WTC11 (cell line): Measurements from ENCODE around the gene TUBGCP3.

Experiments
- JUN ChIP-seq: sonication (generic); formaldehyde crosslinking; IDR thresholded peaks from 2 replicates; pipeline ENCODE4 v1.8.0; 2023; ENCODE audit warnings: mild to moderate bottlenecking, missing genetic modification reagents
- KAT7 ChIP-seq: sonication (generic); formaldehyde crosslinking; IDR thresholded peaks from 2 replicates; pipeline ENCODE4 v1.8.1; 2023; ENCODE audit warnings: missing genetic modification reagents, mild to moderate bottlenecking, borderline replicate concordance
- ZNF219 ChIP-seq: sonication (generic); formaldehyde crosslinking; IDR thresholded peaks from 2 replicates; pipeline ENCODE4 v1.8.0; 2023; ENCODE audit warnings: missing genetic modification reagents, mild to moderate bottlenecking, borderline replicate concordance
- TF ChIP-seq, protein P1 (sequence below): sonication (generic); formaldehyde crosslinking; IDR thresholded peaks from 2 replicates; pipeline ENCODE4 v1.8.1; 2022; ENCODE audit warnings: mild to moderate bottlenecking, moderate library complexity, missing genetic modification reagents
- TF ChIP-seq, protein P2 (sequence below): sonication (generic); formaldehyde crosslinking; IDR thresholded peaks from 2 replicates; pipeline ENCODE4 v1.8.0; 2022; ENCODE audit warnings: mild to moderate bottlenecking, missing genetic modification reagents
- TF ChIP-seq, protein P3 (sequence below): sonication (generic); formaldehyde crosslinking; IDR thresholded peaks from 2 replicates; pipeline ENCODE4 v1.8.0; 2022; ENCODE audit warnings: mild to moderate bottlenecking, missing genetic modification reagents
- TF ChIP-seq, protein P4 (sequence below): fragments of 200-600 bp; IDR thresholded peaks from 2 replicates; pipeline ENCODE4 v1.8.0; 2022; ENCODE audit warnings: antibody characterized with exemption

DNA sequence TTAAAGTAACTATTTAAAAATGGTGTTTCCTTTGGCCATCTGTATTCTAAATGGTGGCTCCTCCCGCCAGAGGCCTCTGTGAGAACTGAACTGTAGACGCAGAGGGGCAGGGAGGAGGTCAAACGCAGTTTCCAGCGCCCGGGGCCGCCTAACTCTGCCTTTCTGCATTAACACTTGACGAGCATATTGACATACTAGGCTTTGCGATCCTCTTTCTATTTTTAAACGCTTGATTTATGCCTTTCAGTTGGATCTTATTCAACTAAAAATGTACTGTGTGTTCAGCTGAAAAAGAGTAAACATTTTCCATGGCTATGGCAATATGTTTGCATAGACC is 137.1 kb downstream of the TUBGCP3 start:
- TF ChIP-seq, protein P1, sequence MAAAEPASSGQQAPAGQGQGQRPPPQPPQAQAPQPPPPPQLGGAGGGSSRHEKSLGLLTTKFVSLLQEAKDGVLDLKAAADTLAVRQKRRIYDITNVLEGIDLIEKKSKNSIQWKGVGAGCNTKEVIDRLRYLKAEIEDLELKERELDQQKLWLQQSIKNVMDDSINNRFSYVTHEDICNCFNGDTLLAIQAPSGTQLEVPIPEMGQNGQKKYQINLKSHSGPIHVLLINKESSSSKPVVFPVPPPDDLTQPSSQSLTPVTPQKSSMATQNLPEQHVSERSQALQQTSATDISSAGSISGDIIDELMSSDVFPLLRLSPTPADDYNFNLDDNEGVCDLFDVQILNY: no peak
- TF ChIP-seq JUN (CRISPR knock-in tag): no peak
- no peak for TF ChIP-seq ZNF219
- no peak for TF ChIP-seq KAT7 (CRISPR knock-in tag)
- TF ChIP-seq, protein P2, sequence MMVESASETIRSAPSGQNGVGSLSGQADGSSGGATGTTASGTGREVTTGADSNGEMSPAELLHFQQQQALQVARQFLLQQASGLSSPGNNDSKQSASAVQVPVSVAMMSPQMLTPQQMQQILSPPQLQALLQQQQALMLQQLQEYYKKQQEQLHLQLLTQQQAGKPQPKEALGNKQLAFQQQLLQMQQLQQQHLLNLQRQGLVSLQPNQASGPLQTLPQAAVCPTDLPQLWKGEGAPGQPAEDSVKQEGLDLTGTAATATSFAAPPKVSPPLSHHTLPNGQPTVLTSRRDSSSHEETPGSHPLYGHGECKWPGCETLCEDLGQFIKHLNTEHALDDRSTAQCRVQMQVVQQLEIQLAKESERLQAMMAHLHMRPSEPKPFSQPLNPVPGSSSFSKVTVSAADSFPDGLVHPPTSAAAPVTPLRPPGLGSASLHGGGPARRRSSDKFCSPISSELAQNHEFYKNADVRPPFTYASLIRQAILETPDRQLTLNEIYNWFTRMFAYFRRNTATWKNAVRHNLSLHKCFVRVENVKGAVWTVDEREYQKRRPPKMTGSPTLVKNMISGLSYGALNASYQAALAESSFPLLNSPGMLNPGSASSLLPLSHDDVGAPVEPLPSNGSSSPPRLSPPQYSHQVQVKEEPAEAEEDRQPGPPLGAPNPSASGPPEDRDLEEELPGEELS: no peak
- TF ChIP-seq, protein P3, sequence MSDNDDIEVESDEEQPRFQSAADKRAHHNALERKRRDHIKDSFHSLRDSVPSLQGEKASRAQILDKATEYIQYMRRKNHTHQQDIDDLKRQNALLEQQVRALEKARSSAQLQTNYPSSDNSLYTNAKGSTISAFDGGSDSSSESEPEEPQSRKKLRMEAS (CRISPR knock-in tag): no peak
- TF ChIP-seq, protein P4, sequence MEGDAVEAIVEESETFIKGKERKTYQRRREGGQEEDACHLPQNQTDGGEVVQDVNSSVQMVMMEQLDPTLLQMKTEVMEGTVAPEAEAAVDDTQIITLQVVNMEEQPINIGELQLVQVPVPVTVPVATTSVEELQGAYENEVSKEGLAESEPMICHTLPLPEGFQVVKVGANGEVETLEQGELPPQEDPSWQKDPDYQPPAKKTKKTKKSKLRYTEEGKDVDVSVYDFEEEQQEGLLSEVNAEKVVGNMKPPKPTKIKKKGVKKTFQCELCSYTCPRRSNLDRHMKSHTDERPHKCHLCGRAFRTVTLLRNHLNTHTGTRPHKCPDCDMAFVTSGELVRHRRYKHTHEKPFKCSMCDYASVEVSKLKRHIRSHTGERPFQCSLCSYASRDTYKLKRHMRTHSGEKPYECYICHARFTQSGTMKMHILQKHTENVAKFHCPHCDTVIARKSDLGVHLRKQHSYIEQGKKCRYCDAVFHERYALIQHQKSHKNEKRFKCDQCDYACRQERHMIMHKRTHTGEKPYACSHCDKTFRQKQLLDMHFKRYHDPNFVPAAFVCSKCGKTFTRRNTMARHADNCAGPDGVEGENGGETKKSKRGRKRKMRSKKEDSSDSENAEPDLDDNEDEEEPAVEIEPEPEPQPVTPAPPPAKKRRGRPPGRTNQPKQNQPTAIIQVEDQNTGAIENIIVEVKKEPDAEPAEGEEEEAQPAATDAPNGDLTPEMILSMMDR: no peak
